Liver (tissue), 9 donors: ENCODE data around the gene MARVELD2. TPM values are rescaled to one million over a fixed set of nuclear protein-coding genes. Genes with fewer than 3 reads are reported as not detected.
"Not testable (repeated sequence)": the region's sequence is repeated elsewhere in the genome, so short reads cannot be mapped to it uniquely, and the experiment has no call there.

Experiments used
- DNase-seq: peaks from one replicate; pipeline ENCODE4 v3.0.0-alpha.2; 2017; ENCODE audit warnings: low spot score
- H3K27ac ChIP-seq, 2 donors: one replicate each; pipeline ENCODE4 v1.7.0; 2013; ENCODE audit warnings: inconsistent platforms in 2 of 2, low read length in 2 of 2, control low read depth in 1 of 2, low read depth in 1 of 2, mild to moderate bottlenecking in 1 of 2
- H3K27me3 ChIP-seq, 4 donors: one replicate each; pipeline versions ENCODE4 v1.6.1 to v1.7.0; 2013; ENCODE audit warnings: low read length in 3 of 4, inconsistent platforms in 1 of 4, mild to moderate bottlenecking in 1 of 4, moderate library complexity in 1 of 4; ENCODE audit not compliant: control insufficient read depth in 4 of 4, insufficient read depth in 4 of 4
- H3K36me3 ChIP-seq, 4 donors: one replicate each; pipeline versions ENCODE4 v1.6.1 to v1.7.0; 2013; ENCODE audit warnings: low read length in 3 of 4, mild to moderate bottlenecking in 3 of 4, low read depth in 1 of 4, moderate library complexity in 1 of 4; ENCODE audit not compliant: control insufficient read depth in 4 of 4, insufficient read depth in 3 of 4
- H3K4me1 ChIP-seq, 4 donors: one replicate each; pipeline versions ENCODE4 v1.6.1 to v1.7.0; 2013; ENCODE audit warnings: low read length in 3 of 4, mild to moderate bottlenecking in 3 of 4, moderate library complexity in 1 of 4; ENCODE audit not compliant: control insufficient read depth in 4 of 4, insufficient read depth in 4 of 4
- H3K4me3 ChIP-seq, 3 donors: one replicate each; pipeline versions ENCODE4 v1.6.1 to v1.7.0; 2013; ENCODE audit warnings: low read length in 3 of 3, control low read depth in 1 of 3, low read depth in 1 of 3, mild to moderate bottlenecking in 1 of 3
- H3K9ac ChIP-seq, 2 donors: one replicate each; pipeline ENCODE4 v1.7.0; 2013; ENCODE audit warnings: low read length in 2 of 2, mild to moderate bottlenecking in 2 of 2, moderate library complexity in 2 of 2, control low read depth in 1 of 2, low read depth in 1 of 2
- H3K9me3 ChIP-seq, 4 donors: one replicate each; pipeline versions ENCODE4 v1.6.1 to v1.7.0; 2013; ENCODE audit warnings: low read length in 3 of 4; ENCODE audit not compliant: control insufficient read depth in 4 of 4
- EGR1 ChIP-seq, 2 donors: IDR thresholded peaks; 2 replicates each; pipeline ENCODE4 v1.6.1; 2016 to 2018; ENCODE audit warnings: antibody characterized with exemption in 2 of 2, low read depth in 2 of 2
- FOXA1 ChIP-seq: IDR thresholded peaks from 2 replicates; pipeline ENCODE4 v1.6.1; 2016; ENCODE audit warnings: antibody characterized with exemption
- FOXA2 ChIP-seq: IDR thresholded peaks from 2 replicates; pipeline ENCODE4 v1.6.1; 2016; ENCODE audit warnings: antibody characterized with exemption
- GABPA ChIP-seq, 2 donors: IDR thresholded peaks in 1 of 2; conservative IDR thresholded peaks in 1 of 2; 2 replicates each; pipeline ENCODE4 v1.6.1; 2016; ENCODE audit warnings: antibody characterized with exemption in 2 of 2, mild to moderate bottlenecking in 1 of 2, moderate library complexity in 1 of 2
- HNF4G ChIP-seq: IDR thresholded peaks from 2 replicates; pipeline ENCODE4 v1.6.1; 2016; ENCODE audit warnings: antibody characterized with exemption
- JUND ChIP-seq, 2 donors: IDR thresholded peaks; 2 replicates each; pipeline ENCODE4 v1.6.1; 2016; ENCODE audit warnings: antibody characterized with exemption in 2 of 2
- NR2F2 ChIP-seq: IDR thresholded peaks from 2 replicates; pipeline ENCODE4 v1.6.1; 2016; ENCODE audit warnings: antibody characterized with exemption
- RAD21 ChIP-seq, 2 donors: IDR thresholded peaks; 2 replicates each; pipeline ENCODE4 v1.6.1; 2016; ENCODE audit warnings: antibody characterized with exemption in 2 of 2, mild to moderate bottlenecking in 2 of 2
- RXRA ChIP-seq, 2 donors: IDR thresholded peaks; 2 replicates each; pipeline ENCODE4 v1.6.1; 2017 to 2018; ENCODE audit warnings: antibody characterized with exemption in 2 of 2, mild to moderate bottlenecking in 1 of 2
- SP1 ChIP-seq: IDR thresholded peaks from 2 replicates; pipeline ENCODE4 v1.6.1; 2018; ENCODE audit warnings: antibody characterized with exemption, mild to moderate bottlenecking
- TAF1 ChIP-seq: conservative IDR thresholded peaks from 2 replicates; pipeline ENCODE4 v1.6.1; 2016; ENCODE audit warnings: antibody characterized with exemption, mild to moderate bottlenecking
- YY1 ChIP-seq: IDR thresholded peaks from 2 replicates; pipeline ENCODE4 v1.6.1; 2016; ENCODE audit warnings: antibody characterized with exemption, mild to moderate bottlenecking
- WGBS: extraction: QIAGEN DNeasy Blood & Tissue Kit; methylation state at CpG from one replicate; pipeline ENCODE4 v1.1.7; 2013; 5-methylcytosine and 5-hydroxymethylcytosine counted together
- polyA plus RNA-seq, 2 donors: library from polyadenylated mRNA; stranded (reverse) in 1 of 2; unstranded in 1 of 2; fragments of 200-250 nt in 1 of 2; fragments of >200 nt in 1 of 2; fragmentation: Nextera tagmentation in 1 of 2; extraction: Ambion mirVana in 1 of 2; gene quantifications; one replicate each; pipeline versions ENCODE4 v1.2.1 to v1.2.3, GENCODE V29; 2013 to 2015
- total RNA-seq, 2 donors: library from RNA; depleted of rRNA; stranded (reverse); fragments of >200 nt; gene quantifications; one replicate each; pipeline ENCODE4 v1.2.3, GENCODE V29; 2014
- TF ChIP-seq, protein P1 (sequence below): IDR thresholded peaks from 2 replicates; pipeline ENCODE4 v1.6.1; 2016; ENCODE audit warnings: antibody characterized with exemption, mild to moderate bottlenecking
- TF ChIP-seq, protein P2 (sequence below): IDR thresholded peaks from 2 replicates; pipeline ENCODE4 v1.6.1; 2016; ENCODE audit warnings: antibody characterized with exemption
- TF ChIP-seq, protein P3 (sequence below): IDR thresholded peaks from 2 replicates; pipeline ENCODE4 v1.6.1; 2016; ENCODE audit warnings: antibody characterized with exemption
- TF ChIP-seq, protein P4 (sequence below): fragments of 150-350 bp; IDR thresholded peaks from 2 replicates; pipeline ENCODE4 v1.5.1; 2017; ENCODE audit warnings: improper control_type of control experiment, low read depth, low read length; ENCODE audit not compliant: missing input control
- donor health status: healthy.
- donor health status: healthy.
- donor health status: healthy.
- donor health status: healthy.
- donor health status: healthy.

The MARVELD2 gene
- total and polyA plus RNA-seq, 4 donors = 9.4 to 20.2 (median 12.3) TPM

DNA sequence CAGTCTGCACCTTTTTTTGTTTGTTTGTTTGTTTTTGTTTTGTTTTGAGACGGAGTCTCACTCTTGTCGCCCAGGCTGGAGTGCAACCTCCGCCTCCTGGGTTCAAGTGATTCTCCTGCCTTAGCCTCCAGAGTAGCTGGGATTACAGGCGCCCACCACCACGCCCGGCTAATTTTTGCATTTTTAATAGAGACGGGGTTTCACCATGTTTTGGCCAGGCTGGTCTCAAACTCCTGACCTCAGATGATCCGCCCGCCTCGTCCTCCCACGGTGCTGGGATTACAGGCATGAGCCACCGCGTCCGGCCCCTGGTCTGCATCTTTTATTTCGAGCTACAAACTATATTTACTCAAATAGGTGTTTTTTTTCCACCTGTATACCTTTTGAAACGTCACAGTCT, 44.6 kb upstream of the MARVELD2 start:
- H3K27ac ChIP-seq, H3K27me3 ChIP-seq, DNase-seq, H3K9me3 ChIP-seq: not testable (repeated sequence)
- peak overlapping the region; percentile 78 to 95 (median 82) for H3K4me3 ChIP-seq
- peak in 1 of 2 donors; percentile 14 for TF ChIP-seq RXRA (IDR thresholded peaks at IDR 0.05)
- H3K36me3 ChIP-seq = peaks cover 2 to 22% (median 12%) of the 10 kb centered on the region in 4 donors
- 1% methylated on average over 16 of the region's 16 CpGs for WGBS
- H3K9ac ChIP-seq = peak overlapping the region; percentile 34 to 45
- peaks cover 0 to 22% (median 17%) of the 10 kb centered on the region in 4 donors for H3K4me1 ChIP-seq

DNA sequence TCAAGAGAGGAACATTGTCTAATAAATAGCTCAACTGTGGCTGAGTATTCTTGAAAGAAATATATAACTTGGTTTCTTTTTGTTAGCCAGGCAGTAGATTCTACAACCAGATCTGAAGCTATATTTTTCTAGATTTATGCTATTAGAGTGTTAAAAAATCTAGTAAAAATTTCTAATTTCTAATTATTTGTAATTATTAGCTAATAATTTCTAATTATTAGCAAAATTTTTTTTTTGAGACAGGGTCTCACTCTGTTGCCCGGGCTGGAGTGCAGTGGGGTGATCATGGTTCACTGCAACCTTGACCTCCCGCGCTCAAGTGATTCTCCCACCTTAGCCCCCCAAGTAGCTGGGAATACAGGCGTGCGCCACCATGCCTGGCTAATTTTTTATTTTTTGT, 42.5 kb upstream of the MARVELD2 start:
- Histone ChIP-seq H3K4me3 (no peak overlapping the region), H3K36me3 (peaks cover 0 to 13% (median 7%) of the 10 kb centered on the region in 4 donors), H3K9me3 (no peaks in the 10 kb centered on the region), H3K9ac (no peak overlapping the region), H3K4me1 (peaks cover 0 to 22% (median 17%) of the 10 kb centered on the region in 4 donors), H3K27me3 (no peaks in the 10 kb centered on the region), H3K27ac (no peak overlapping the region)
- TF ChIP-seq GABPA (IDR thresholded peaks at IDR 0.05 in 1 of 2, conservative IDR thresholded peaks at IDR 0.05 in 1 of 2) = no peak
- TF ChIP-seq, protein P1, sequence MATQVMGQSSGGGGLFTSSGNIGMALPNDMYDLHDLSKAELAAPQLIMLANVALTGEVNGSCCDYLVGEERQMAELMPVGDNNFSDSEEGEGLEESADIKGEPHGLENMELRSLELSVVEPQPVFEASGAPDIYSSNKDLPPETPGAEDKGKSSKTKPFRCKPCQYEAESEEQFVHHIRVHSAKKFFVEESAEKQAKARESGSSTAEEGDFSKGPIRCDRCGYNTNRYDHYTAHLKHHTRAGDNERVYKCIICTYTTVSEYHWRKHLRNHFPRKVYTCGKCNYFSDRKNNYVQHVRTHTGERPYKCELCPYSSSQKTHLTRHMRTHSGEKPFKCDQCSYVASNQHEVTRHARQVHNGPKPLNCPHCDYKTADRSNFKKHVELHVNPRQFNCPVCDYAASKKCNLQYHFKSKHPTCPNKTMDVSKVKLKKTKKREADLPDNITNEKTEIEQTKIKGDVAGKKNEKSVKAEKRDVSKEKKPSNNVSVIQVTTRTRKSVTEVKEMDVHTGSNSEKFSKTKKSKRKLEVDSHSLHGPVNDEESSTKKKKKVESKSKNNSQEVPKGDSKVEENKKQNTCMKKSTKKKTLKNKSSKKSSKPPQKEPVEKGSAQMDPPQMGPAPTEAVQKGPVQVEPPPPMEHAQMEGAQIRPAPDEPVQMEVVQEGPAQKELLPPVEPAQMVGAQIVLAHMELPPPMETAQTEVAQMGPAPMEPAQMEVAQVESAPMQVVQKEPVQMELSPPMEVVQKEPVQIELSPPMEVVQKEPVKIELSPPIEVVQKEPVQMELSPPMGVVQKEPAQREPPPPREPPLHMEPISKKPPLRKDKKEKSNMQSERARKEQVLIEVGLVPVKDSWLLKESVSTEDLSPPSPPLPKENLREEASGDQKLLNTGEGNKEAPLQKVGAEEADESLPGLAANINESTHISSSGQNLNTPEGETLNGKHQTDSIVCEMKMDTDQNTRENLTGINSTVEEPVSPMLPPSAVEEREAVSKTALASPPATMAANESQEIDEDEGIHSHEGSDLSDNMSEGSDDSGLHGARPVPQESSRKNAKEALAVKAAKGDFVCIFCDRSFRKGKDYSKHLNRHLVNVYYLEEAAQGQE = no peak
- no peak for TF ChIP-seq RAD21 (IDR thresholded peaks at IDR 0.05)
- no peak for TF ChIP-seq EGR1 (IDR thresholded peaks at IDR 0.05; ENCODE audit: low read depth in 2 of 2)
- TF ChIP-seq JUND (IDR thresholded peaks at IDR 0.05) = no peak
- DNase-seq = no peak
- WGBS = 97% methylated on average over 5 of the region's 5 CpGs

DNA sequence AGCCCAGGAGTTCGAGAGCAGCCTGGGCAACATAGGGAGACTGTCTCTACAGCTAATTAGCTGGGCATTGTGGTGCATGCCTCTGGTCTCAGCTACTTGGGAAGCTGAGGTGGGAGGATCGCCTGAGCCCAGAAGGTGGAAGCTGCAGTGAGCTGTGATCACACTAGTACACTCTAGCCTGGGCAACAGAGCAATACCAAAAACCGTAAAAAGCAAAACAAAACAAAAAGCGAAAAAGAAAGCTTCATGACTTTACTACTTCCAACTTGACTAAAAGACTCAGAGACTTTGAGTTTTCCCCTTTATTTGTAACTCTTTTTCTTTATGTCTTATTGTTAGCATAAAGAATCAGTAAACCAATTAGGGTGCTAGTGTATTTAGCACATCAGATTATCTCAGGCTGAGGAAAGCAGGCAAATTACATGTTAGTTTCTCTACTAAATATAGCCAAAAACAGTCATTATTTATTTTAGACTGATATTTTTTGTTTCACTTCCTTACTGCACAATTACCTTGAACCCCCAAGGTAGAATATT, 39.9 kb upstream of the MARVELD2 start:
- Histone ChIP-seq H3K9ac (no peak overlapping the region), H3K27me3 (no peaks in the 10 kb centered on the region), H3K27ac (no peak overlapping the region), H3K9me3 (no peaks in the 10 kb centered on the region), H3K4me3 (no peak overlapping the region), H3K4me1 (peaks cover 0 to 11% (median 6%) of the 10 kb centered on the region in 4 donors), H3K36me3 (peaks cover 1 to 13% (median 9%) of the 10 kb centered on the region in 4 donors)
- WGBS = 94% methylated on average over 4 of the region's 4 CpGs
- no peak for DNase-seq
- TF ChIP-seq HNF4G (no peak), NR2F2 (no peak), FOXA1 (no peak), FOXA2 (no peak), SP1 (no peak), RXRA (IDR thresholded peaks at IDR 0.05) (no peak), YY1 (no peak), TAF1 (no peak), GABPA (IDR thresholded peaks at IDR 0.05 in 1 of 2, conservative IDR thresholded peaks at IDR 0.05 in 1 of 2) (no peak)
- TF ChIP-seq, protein P2, sequence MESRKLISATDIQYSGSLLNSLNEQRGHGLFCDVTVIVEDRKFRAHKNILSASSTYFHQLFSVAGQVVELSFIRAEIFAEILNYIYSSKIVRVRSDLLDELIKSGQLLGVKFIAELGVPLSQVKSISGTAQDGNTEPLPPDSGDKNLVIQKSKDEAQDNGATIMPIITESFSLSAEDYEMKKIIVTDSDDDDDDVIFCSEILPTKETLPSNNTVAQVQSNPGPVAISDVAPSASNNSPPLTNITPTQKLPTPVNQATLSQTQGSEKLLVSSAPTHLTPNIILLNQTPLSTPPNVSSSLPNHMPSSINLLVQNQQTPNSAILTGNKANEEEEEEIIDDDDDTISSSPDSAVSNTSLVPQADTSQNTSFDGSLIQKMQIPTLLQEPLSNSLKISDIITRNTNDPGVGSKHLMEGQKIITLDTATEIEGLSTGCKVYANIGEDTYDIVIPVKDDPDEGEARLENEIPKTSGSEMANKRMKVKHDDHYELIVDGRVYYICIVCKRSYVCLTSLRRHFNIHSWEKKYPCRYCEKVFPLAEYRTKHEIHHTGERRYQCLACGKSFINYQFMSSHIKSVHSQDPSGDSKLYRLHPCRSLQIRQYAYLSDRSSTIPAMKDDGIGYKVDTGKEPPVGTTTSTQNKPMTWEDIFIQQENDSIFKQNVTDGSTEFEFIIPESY = no peak
- TF ChIP-seq, protein P1 = no peak
- TF ChIP-seq, protein P3, sequence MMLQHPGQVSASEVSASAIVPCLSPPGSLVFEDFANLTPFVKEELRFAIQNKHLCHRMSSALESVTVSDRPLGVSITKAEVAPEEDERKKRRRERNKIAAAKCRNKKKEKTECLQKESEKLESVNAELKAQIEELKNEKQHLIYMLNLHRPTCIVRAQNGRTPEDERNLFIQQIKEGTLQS = no peak
- TF ChIP-seq, protein P4, sequence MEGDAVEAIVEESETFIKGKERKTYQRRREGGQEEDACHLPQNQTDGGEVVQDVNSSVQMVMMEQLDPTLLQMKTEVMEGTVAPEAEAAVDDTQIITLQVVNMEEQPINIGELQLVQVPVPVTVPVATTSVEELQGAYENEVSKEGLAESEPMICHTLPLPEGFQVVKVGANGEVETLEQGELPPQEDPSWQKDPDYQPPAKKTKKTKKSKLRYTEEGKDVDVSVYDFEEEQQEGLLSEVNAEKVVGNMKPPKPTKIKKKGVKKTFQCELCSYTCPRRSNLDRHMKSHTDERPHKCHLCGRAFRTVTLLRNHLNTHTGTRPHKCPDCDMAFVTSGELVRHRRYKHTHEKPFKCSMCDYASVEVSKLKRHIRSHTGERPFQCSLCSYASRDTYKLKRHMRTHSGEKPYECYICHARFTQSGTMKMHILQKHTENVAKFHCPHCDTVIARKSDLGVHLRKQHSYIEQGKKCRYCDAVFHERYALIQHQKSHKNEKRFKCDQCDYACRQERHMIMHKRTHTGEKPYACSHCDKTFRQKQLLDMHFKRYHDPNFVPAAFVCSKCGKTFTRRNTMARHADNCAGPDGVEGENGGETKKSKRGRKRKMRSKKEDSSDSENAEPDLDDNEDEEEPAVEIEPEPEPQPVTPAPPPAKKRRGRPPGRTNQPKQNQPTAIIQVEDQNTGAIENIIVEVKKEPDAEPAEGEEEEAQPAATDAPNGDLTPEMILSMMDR = no peak
